Fibroblast of the aortic adventitia (primary cell): Measurements from ENCODE around the gene PAM. TPM values are rescaled to one million over a fixed set of nuclear protein-coding genes. Genes with fewer than 3 reads are reported as not detected.

Experiments
- DNase-seq: peaks from one replicate; pipeline ENCODE4 v3.0.0-alpha.2; 2010; ENCODE audit warnings: low read depth
- H3K4me3 ChIP-seq: 2 replicates; pipeline ENCODE4 v1.5.1; 2011; ENCODE audit warnings: low read depth, mild to moderate bottlenecking, control low read depth, low read length, moderate library complexity
- total RNA-seq: library from RNA; depleted of rRNA; stranded (reverse); fragments of >200 nt; gene quantifications from 2 replicates; pipeline ENCODE4 v1.2.3, GENCODE V29; 2012; ENCODE audit warnings: low replicate concordance
- TF ChIP-seq, protein P1 (sequence below): IDR thresholded peaks from 2 replicates; pipeline ENCODE4 v1.5.1; 2011; ENCODE audit warnings: mild to moderate bottlenecking, low read length, control low read depth, inconsistent platforms; ENCODE audit not compliant: insufficient read depth

Gene PAM
- total RNA-seq, 1 donor: 528 TPM

DNA sequence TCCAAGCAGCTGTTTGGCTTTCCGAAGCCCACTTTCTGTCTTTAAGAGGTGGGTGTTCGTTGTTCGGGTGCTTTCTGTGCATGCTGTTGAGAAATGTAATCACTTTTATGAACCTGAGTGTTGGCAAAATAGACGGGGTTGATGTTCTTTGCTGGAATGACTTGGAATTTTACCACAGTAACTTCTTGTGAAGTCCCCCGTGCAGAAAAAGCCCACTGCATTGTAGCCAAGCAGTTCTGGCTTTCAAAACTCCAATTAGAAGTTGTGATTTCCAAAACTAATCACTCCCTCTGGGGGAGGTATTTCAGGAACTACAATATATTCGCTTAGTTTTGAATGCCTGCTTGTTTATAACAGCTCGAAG, 111.1 kb downstream of the PAM start:
- peak; percentile 55 for DNase-seq
- H3K4me3 ChIP-seq: peak overlapping the region; percentile 78
- TF ChIP-seq, protein P1, sequence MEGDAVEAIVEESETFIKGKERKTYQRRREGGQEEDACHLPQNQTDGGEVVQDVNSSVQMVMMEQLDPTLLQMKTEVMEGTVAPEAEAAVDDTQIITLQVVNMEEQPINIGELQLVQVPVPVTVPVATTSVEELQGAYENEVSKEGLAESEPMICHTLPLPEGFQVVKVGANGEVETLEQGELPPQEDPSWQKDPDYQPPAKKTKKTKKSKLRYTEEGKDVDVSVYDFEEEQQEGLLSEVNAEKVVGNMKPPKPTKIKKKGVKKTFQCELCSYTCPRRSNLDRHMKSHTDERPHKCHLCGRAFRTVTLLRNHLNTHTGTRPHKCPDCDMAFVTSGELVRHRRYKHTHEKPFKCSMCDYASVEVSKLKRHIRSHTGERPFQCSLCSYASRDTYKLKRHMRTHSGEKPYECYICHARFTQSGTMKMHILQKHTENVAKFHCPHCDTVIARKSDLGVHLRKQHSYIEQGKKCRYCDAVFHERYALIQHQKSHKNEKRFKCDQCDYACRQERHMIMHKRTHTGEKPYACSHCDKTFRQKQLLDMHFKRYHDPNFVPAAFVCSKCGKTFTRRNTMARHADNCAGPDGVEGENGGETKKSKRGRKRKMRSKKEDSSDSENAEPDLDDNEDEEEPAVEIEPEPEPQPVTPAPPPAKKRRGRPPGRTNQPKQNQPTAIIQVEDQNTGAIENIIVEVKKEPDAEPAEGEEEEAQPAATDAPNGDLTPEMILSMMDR: no peak

DNA sequence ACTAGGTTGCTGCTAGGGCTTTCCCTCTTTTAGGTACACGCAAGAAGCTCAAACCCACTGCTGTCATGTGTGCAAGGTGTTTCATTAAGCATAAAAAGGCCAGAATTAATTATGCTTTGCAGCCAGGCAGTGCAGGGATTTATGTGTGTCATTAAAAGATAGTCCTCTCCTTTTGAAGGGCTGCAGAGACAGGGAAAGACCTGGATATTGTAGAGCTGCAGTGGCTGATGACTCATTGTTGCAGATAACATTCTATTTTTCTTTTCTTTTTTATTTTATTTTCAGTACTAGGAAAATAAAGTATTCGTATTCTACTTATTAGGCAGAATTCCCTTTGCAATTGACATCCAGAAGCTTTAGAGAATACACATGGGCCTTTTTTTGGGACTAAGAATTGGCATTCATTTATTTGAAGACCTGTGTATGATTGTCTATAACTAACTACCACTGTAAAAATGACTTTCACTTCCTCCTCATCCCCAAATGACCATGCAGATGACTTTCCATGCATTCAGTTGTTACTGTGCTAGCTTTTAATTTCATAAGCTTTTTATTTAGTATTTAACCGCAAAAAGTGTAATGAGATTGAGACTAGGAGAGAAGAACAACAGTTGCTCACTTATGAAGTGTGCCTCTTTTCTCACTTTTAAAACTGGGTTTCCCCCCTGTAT, 113.0 kb downstream of the PAM start:
- TF ChIP-seq, protein P1: no peak
- peak; percentile 55 for DNase-seq

DNA sequence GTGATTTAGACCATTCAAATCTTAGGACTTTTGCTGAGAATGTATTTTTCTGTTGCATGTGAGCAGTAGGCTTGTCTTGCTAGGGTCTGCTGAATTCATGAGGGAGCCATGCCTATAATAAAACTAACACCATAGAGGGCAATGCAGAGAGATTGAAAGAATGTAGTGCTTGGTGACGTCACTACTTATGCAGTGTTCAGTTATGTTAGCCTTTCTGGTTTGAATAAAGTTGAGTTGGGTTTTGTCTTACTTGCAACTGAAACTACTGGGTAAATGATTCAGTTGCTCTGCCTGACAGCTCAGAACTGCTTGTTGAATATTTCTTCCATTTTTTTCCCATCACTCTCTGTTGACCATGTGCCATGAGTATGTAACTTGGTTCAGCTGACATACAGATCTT, 114.1 kb downstream of the PAM start:
- no peak overlapping the region for H3K4me3 ChIP-seq
- TF ChIP-seq, protein P1: no peak
- no peak for DNase-seq

More for the DNA sequence above, 113.0 kb downstream of the PAM start:
- H3K4me3 ChIP-seq: peak overlapping the region; percentile 51

DNA sequence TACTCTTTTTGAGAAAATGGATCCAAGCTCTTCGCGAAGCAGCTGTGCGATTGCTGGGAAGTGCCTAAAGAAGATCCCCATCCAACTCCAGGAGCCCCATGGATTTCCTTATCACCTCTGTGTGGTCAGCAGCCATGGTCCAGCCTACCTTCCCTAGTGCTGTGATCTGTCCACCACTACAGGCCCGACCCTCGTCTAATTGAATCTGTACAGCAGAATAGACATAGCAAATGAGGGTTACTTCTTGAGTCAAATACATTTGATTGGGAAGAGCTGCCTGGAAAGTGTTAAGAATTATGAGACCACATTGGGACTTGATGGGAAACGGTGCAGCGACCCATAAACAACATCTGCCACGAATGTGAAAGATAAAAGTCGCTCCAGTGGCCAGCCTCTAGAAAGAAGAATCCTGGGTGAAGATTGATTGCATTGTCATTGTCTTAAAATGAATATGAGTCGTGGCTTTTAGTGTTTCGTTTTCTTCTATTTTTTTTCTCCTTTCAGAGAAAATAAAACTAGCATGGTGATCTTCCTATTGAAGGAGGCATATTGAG, 118.4 kb downstream of the PAM start:
- TF ChIP-seq, protein P1: no peak
- DNase-seq: no peak
- no peak overlapping the region for H3K4me3 ChIP-seq

DNA sequence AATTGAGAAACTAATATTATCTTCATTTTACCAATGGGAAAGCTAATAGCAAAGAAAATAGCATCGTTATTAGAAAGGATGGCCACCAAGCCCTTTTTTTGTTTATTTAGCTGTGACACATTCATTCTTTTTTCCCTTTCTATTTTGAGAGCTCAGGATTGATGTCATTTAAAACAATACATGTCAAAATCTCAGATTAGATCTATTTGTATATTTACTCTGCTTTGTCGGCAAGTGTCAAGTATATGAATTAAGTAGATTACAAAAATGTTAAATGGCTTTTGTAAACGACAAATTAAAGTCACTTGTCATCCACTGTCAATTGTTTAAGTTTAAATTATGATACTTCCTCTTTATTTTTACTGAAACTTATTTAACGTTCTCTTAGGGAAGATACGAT, 118.9 kb downstream of the PAM start:
- H3K4me3 ChIP-seq: no peak overlapping the region
- TF ChIP-seq, protein P1: no peak
- no peak for DNase-seq

DNA sequence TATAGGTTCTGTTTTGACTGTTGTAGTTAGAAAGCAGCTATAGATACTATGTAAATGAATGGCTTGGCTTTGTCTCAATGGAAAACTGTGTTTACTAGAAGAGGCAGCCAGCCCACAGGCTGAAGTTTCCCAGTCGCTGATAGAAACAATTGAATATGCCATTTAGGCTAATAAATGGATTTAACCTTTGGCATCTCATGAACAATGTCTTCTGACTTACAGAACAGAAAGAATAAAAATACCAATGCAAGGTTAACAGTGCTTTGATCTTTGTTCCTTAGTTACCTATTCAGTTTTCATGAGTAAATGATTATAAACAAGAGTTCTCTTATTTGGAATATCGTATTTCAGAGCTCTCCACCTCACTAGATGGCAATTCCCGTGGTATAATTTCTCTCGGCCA, 120.6 kb downstream of the PAM start:
- TF ChIP-seq, protein P1: no peak
- H3K4me3 ChIP-seq: no peak overlapping the region
- peak; percentile 30 for DNase-seq
